Activated naive CD4-positive, alpha-beta T cell (primary cell): ENCODE data around the gene UBB.
A peak's percentile ranks its signal among the peaks of the same experiment; 100 is the strongest.

Experiments used
- DNase-seq, 4 experiments: peaks; one replicate each; lab custom pipeline; 2025; lab: John Stamatoyannopoulos, UW

Gene UBB

DNA sequence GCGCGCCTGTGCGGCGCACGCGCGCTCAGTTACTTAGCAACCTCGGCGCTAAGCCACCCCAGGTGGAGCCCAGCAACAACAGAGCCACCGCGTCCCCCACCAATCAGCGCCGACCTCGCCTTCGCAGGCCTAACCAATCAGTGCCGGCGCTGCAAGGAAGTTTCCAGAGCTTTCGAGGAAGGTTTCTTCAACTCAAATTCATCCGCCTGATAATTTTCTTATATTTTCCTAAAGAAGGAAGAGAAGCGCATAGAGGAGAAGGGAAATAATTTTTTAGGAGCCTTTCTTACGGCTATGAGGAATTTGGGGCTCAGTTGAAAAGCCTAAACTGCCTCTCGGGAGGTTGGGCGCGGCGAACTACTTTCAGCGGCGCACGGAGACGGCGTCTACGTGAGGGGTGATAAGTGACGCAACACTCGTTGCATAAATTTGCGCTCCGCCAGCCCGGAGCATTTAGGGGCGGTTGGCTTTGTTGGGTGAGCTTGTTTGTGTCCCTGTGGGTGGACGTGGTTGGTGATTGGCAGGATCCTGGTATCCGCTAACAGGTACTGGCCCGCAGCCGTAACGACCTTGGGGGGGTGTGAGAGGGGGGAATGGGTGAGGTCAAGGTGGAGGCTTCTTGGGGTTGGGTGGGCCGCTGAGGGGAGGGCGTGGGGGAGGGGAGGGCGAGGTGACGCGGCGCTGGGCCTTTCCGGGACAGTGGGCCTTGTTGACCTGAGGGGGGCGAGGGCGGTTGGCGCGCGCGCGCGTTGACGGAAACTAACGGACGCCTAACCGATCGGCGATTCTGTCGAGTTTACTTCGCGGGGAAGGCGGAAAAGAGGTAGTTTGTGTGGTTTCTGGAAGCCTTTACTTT is at the start of gene UBB:
Gene UBB, plus strand, starts transcription at position 452 of the 856 bp plus-strand sequence. CDS start 817 bp downstream, outside the sequence.
- peak; percentile 78 to 88 (median 83) for DNase-seq

DNA sequence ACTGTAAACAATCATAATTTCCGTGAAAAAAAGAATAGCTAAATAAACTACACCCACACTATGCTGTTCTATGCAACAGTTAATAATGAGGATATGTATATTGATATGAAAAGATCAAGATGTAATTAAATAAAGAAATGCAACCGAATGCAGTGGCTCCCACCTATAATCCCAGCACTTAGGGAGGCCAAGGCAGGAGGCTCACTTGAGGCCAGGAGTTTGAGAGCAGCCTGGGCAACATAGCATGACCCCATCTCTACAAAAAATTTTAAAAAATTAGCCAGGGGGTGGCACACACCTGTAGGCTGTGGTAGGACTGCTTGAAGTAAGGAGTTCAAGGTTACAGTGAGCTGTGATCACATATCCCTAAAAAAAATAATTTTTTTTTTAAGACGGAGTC is 42.5 kb upstream of the UBB start:
- no peak for DNase-seq

DNA sequence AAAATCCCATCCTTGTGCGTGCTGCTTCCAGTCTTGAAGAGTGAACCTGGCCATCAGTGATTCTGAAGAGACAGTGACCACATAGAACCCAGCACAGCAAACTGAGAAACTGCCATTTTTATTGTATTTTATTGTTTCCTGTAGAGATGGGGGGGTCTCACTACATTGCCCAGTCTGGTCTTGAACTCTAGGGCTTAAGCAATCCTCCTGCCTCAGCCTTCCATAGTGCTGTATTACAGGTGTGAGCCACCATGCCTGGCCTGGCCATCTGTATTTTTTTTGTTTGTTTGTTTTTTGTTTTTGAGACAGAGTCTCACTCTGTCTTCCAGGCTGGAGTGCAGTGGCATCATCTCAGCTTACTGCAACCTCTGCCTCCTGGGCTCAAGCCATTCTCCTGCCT is 41.5 kb upstream of the UBB start:
- DNase-seq = no peak

DNA sequence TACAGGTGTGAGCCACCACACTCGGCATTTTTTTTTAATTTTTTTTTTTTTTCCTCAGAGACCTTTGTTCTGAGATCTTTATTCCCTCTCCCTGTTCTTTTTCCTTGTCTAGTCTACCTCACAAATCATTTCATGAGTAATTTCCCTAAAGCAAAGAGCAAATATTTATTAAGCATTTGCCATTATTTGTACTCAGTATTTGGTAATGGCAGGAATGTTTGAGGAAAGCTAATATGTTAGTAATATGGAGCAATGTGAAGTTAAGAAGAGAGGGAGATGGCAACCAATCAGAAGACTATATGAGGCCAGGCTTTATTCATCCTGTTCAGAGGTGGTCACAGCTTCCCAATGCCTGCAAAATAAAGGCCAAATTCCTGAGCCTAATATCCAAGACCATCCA is 40.9 kb upstream of the UBB start:
- no peak for DNase-seq

DNA sequence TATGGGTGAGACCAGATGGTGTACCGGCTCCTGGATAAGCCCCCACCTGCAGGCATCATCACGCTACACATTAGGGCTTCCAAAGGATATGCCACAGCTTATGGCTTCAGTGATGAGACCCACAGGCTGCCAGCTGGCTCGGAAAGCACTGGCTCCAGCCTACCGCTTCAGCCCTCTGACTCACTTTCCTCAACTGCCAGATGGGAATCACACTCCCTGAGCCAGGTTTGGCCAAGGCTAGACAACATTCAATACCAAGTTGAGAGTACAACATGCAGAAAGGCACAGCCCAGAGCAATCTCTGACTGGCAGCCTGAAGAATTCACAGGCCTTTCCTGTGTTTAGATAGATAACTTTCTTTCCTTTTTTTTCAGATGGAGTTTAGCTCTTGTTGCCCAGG is 37.9 kb upstream of the UBB start:
- DNase-seq = no peak

DNA sequence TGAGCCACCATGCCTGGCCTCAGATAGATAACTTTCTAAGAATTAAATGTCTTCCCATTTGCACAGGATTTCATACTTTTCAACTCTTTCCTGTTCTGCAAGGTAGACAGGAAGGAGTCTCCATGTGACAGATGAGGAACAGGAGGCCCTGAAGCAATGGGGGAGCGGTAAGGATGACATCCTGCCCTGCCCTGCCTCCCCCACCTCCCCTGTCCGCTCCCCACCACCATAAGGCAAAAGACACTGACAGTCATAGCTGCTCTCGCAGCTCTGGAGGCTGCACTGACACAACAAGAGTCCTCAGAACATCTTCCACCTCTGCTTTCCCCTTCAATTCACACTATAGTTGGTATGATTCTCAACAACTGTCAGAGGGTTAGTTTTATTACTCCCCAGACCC is 37.3 kb upstream of the UBB start:
- DNase-seq = no peak

DNA sequence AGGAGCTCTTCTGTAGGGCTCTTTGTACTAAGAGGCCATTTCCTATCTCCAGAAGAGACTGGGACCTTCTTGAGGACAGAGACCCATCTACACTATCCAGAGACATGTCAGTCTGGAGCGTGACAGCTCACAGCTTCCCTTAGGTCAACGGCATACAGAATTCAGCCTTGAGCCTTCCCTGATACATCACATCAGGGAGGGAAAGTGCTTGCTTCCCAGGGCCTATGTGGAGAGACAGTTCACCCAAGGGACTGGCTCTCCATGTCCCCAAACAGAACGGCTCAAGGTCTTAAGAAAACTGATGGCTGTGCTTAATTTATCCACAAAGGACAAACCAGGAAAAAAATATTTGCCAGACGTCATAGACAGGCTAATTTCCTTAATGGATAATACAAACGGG is 35.3 kb upstream of the UBB start:
- no peak for DNase-seq

DNA sequence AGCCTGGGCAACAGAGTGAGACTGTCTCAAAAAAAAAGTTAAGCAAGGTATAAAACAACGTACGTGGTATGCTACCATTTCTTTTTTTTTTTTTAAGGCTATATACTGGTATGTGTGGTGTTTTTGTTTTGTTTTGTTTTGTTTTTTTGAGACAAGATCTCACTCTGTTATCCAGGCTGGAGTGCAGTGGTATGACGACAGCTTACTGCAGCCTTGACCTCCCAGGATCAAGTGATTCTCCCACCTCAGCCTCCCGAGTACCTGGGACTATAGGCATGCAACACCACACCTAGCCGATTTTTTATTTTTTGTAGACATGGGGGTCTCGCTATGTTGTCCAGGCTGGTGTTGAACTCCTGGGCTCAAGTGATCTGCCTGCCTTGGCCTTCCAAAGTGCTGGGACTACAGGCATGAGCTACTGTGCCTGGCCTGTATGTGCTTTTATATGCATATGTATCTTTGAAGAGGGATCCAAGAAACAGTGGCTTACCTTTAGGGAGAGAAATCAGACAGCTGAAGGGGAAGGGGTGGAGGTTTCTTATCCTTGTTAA is 34.1 kb upstream of the UBB start:
- DNase-seq = no peak

DNA sequence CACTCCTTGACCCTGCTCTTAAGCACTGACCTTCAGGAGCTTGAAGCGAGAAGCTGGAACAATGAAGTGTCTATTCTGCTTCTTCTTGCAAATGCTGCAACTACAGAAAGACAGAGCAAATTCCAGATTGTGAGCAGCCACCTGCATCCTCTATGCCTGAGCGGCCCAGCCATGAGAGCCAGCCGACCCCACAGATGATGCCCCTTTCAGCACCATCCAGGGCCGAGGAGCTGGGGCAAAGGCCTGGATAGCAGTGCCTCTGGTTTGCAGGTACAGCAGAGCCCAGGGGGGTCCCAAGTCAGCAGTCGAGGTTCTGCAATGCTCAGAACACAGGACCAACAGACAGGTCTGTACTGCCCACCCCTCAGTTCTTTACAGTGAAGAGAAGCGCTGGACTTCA is 32.3 kb upstream of the UBB start:
- DNase-seq = no peak

DNA sequence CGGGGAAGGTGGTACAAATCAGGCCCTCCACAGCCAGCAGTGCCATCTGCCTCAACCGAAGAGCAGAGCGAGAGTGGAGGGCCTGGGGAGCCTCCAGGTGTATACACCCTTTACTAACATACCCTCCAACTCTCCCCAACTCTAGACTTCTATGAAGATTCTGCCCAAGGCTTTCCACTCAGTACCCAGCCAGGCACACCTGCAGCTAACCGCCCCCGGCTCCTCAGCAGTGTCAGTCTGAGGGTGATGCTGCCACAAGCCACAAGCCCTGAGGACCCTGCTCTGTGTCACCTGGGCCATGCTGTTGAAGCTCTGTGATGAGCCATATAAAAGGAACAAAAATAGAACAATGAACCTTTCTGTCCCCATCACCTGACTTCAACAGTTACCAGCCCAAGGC is 31.5 kb upstream of the UBB start:
- no peak for DNase-seq

DNA sequence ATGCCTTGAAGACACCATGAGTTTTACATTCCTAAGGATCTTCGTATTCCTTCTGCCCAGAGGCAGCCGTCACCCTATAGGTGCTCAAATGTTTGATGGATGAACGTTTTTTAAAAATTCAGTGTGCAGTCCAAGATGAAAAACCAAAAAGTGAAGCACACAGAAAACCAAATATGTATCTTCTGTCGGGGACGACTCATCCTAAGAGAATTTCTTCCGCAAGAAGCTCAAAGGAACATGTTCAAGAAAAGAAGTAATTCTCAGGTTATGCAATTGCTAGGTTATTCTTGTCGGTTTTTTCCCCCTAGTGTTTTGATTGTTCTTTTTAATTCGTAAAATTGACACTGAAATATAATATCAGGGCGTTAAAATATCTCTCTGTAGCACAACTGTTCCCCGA is 29.1 kb upstream of the UBB start:
- DNase-seq = no peak

DNA sequence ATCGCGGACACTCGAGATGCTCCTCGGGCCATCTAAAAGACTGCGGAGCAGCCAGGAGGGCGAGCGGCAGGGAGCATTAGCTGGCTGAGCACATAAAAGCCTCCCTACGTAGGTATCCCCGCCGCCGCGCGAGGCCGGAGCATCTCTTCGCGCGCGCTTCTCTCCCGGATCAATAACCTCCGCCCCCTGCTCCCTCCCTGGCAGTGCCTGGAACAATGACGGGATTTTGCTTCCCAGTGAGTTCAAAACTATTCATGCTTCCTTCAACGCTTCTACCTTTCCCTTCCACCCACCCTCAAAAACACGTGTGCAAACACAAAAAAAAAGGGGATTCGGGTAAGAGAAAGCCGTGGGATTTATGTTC is 28.6 kb upstream of the UBB start:
- peak in 3 of 4 experiments; percentile 7 to 15 (median 13) for DNase-seq

DNA sequence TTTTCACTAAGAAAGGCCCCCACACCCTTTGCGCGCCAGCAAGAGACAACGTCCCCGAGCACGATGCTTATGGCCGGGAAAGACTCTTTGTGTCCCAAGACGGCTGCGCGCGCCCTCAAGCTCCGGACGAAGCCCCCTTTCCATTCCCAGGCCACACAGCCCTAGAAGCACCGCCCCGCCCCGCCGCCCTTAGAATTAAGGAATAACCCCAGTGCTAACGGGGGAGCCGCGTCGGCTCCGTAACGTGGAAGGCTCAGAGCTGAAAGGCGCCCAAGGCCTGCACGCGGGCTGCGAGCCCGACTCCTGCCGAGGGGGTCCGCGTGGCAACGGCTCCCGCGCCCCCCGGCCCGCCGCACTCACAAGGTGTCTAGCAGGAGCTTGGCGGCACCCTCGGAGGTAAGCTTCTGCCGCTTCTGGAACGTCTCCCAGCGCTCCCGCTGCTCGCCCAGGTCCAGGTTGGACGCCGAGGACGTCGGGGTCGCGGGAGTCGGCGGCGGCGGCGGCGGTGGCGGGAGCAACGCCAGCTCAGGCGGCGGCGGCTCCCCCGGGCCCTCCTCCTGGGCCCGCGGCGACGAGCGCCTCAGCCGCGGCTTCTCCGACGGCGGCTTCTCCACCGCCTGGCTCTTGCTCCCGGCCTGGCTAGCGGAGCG is 28.1 kb upstream of the UBB start:
- peak; percentile 14 to 50 (median 28) for DNase-seq

DNA sequence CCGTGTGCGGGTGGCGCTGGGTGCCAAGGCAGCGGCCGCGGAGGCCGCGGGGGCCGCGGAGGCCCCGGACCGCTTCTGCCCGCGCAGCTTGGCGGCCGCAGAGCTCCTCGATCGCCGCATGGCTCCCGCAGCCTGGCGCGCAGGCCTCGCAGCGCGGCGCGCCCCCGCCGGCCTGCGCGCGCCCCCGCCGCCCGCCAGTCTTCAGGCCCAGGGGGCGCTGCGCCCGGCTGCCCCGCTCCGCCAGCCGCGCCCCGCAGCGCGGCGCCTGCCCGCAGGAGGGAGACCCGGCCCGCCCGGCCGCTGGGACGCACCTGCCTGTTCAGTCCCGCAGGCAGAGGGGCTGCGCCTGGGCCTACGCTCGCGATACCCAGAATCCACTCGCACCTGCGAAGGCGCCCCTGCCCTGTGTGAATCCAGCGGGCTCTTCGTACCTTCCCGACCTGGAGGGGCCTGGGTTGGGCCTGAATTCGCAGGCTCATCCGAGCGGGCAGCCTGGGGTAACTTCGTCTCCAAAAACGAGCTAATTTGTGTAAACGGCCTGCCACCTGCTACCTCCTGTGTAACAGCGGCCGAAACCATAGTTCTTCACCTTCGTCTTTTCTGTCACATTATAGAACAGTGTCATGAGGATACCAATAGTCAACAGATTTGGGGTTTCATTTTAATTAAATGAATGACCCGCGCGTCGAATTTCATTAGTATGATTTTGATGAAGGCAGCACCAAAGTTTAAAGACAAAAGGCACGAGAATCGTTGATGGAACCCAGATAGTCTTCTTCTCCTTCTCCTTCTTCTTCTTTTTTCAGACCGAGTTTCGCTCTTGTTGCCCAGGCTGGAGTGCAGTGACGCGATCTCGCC is 27.3 kb upstream of the UBB start, which contains the start of gene CENPV:
Gene CENPV, minus strand, starts transcription at position 153 of the 858 bp plus-strand sequence. Its CDS starts 33 bp downstream, at position 120.
- peak; percentile 28 to 68 (median 36) for DNase-seq

DNA sequence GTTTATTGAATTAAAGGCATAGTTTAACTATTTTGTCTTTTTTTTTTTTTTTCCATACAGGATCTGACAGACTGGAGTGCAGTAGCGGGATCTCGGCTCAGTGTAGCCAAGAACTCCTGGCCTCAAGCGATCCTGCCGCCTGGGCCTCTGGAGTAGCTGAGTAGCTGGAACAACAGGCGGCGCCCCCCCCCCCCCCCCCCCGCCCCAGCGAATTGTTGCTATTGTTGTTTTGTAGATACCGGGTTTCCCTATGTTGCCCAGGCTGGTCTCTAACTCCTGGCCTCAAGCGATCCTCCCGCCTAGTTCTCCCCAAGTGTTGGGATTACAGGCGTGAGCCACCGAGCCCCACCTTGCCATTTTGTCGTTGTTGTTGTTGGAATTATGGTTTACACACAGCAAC is 26.3 kb upstream of the UBB start:
- DNase-seq = no peak

DNA sequence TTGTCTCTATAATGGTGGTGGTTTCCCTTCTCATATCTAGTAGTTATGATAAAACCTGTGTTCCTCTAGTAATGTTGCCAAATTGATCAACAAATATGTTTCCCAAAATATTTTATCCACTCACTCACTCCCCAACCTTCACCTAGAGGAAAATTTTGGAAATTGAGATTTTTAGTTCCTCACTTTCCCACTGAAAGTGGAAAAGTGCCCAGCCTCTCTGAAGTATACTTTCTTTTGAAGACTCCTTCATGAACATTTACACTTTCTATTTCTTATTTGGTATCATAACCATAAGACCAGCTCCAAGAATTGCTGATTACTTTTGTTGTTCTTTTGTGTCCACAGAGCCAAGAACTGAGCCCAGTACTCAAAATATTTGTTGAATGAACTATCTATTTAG is 22.5 kb upstream of the UBB start:
- no peak for DNase-seq

DNA sequence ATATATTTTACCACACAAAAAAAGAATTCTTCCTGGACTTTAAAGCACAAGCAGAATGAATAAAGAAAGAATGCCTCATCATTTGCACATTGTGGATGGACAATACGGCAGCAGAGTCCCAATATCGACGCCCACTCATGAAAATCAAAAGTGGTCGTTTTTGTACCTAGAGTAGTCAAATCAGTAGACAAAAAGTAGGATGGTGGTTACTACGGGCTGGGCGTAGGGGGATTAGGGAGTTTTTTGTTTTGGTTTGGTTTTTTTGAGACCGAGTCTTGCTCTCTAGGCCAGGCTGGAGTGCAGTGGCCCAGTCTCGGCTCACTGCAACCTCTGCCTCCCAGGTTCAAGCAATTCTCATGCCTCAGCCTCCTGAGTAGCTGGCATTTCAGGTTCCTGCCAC is 19.0 kb upstream of the UBB start:
- no peak for DNase-seq

DNA sequence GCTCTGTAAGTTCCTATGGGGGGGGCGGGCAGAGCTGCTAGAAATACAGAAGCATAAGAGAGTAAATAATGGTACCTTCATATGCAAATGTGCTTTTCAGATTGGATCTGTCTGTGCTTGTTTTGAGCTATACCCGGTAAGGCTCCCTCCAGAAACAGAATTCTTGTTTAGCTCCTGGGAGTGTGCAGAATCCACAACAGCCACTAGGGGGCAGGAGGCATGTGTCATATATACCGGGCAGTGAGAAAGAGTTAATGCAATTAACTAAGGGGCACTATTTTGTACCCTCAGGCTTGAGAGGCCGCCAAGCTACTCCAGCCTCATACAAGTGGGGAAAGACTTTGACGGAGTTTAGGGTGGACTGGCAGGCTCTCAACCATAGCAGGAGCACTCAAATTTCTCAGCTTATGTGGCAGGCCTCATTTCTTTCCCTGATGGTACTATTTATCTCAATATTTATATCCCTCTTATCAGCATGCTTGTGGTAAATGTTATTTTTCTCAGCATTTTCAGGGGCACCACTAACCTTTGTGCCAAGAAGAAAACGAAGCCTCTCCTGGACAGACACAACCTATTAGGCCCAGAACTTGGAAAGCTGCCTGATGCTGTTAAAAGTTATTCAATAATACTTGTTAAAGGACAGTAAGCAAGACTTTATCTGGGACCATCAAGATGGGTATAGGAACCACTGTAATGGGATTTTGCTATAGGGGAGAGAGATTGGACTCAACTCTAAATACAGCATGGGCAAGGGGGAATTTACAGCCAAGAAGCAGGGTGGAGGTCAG is 16.9 kb upstream of the UBB start:
- DNase-seq = peak; percentile 15 to 60 (median 58)

DNA sequence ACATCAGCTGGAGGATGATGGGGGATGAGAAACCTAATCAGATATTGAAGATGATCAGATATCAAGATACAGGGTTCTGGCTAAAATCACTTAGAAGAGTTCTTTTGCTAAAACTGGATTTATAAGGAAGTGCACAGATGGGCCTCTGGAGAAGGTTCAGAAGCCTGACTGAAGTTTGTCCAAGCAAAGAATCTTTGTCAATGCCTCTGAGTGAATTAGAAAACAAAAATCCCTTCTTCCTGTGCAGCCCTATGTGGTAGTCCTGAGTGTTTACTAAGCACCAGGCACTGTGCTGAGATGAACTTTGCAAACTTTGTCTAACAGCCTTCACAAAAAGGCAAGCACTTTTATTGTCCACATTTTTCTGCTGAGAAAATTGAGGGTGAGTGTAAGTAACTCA is 16.3 kb upstream of the UBB start:
- no peak for DNase-seq

DNA sequence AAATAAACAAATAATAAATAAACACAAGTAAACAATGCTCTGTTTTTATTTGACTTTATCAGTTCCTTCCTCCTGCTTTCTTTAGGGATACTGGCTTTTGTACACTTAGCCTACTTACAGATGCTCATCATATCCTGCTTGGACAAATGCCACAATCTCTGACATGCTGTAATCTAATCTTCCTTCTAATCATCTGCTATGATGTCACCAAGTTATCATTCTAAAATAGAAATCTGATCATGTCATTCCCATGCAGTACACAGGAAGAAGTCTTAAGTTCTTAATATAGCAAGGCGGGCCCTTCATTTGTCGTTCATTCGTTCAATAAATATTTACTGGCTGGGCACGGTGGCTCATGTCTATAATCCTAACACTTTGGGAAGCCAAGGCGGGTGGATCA is 9.1 kb upstream of the UBB start:
- DNase-seq = no peak

DNA sequence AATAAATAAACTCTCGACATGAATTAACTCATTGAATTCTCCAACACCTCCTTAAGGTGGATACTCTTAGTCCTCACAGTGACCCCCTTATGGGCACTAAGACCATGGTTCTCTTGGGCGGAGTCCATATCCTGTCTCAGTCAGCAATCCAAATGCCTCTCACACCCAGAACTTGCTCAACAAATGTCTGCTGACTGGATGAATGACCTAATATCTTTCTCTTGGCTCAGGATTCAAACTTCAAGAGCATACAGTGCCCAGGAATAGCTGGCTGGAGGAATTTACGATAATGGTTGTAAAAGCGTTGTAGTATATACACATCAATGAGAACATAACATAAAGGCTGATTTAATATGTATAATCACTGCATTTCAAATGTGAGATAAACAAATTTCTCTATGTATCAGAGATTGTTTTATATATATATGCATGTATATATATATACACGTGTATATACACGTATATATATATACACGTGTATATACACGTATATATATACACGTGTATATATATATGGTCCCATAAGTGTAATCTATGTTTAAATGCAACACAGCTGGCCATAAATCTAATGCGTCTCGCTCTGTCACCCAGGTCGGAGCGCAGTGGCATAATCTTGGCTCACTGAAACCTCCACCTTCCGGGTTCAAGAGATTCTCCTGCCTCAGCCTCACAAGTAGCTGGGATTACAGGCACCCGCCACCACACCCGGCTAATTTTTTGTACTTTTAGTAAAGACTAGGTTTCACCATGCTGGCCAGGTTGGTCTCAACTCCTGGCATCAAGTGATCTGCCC is 6.5 kb upstream of the UBB start:
- DNase-seq = no peak
